Loucy (cell line): ENCODE data around the gene NRCAM.

Experiments
- H2AFZ ChIP-seq: fragments of 200-600 bp; sonication (generic); 2 replicates; pipeline ENCODE4 v1.6.0; 2016; ENCODE audit warnings: antibody characterized with exemption, mild to moderate bottlenecking, low read length, moderate library complexity
- H3F3A ChIP-seq: fragments of 200-600 bp; 2 replicates; pipeline ENCODE4 v1.6.0; 2016; ENCODE audit warnings: antibody characterized with exemption, low read depth, mild to moderate bottlenecking
- H3K27me3 ChIP-seq: fragments of 200-600 bp; sonication (generic); 2 replicates; pipeline ENCODE4 v1.6.1; 2014; ENCODE audit warnings: low read length, mild to moderate bottlenecking; ENCODE audit not compliant: insufficient read depth, poor library complexity, severe bottlenecking
- H3K36me3 ChIP-seq: fragments of 200-600 bp; sonication (generic); 2 replicates; pipeline ENCODE4 v1.6.1; 2016; ENCODE audit warnings: low read length; ENCODE audit not compliant: insufficient read depth
- H3K4me1 ChIP-seq: fragments of 200-600 bp; sonication (generic); 2 replicates; pipeline ENCODE4 v1.5.1; 2014; ENCODE audit warnings: low read length, mild to moderate bottlenecking; ENCODE audit not compliant: insufficient read depth, poor library complexity, severe bottlenecking
- H3K4me2 ChIP-seq: fragments of 200-600 bp; sonication (generic); 2 replicates; pipeline ENCODE4 v1.6.0; 2014; ENCODE audit warnings: antibody characterized with exemption, low read length, low read depth, mild to moderate bottlenecking; ENCODE audit not compliant: poor library complexity, severe bottlenecking
- H3K4me3 ChIP-seq: fragments of 200-600 bp; sonication (generic); 2 replicates; pipeline ENCODE4 v1.5.1; 2014; ENCODE audit warnings: low read length, mild to moderate bottlenecking, mixed read lengths; ENCODE audit not compliant: poor library complexity, severe bottlenecking
- H3K79me2 ChIP-seq: fragments of 200-600 bp; sonication (generic); 2 replicates; pipeline ENCODE4 v1.6.1; 2014; ENCODE audit warnings: low read length; ENCODE audit not compliant: insufficient read depth
- H3K9ac ChIP-seq: fragments of 200-600 bp; sonication (generic); 2 replicates; pipeline ENCODE4 v1.6.0; 2014; ENCODE audit warnings: mild to moderate bottlenecking, low read depth, low read length, moderate library complexity; ENCODE audit not compliant: poor library complexity, severe bottlenecking
- H3K9me2 ChIP-seq: fragments of 200-600 bp; sonication (generic); replicated peaks from 2 replicates; pipeline ENCODE4 v1.6.1; 2016; ENCODE audit warnings: low read depth, low read length, mixed read lengths
- H3K9me3 ChIP-seq: fragments of 200-600 bp; sonication (generic); 2 replicates; pipeline ENCODE4 v1.6.1; 2014; ENCODE audit warnings: mild to moderate bottlenecking, antibody characterized with exemption, low read length, low read depth; ENCODE audit not compliant: insufficient read depth
- H4K20me1 ChIP-seq: fragments of 200-600 bp; sonication (generic); 2 replicates; pipeline ENCODE4 v1.6.0; 2014; ENCODE audit warnings: antibody characterized with exemption, low read length, mild to moderate bottlenecking; ENCODE audit not compliant: insufficient read depth, poor library complexity, severe bottlenecking
- EZH2phosphoT487 ChIP-seq: fragments of 200-600 bp; IDR thresholded peaks from 2 replicates; pipeline ENCODE4 v1.6.1; 2018; ENCODE audit warnings: antibody characterized with exemption, mild to moderate bottlenecking, moderate library complexity, borderline replicate concordance
- TF ChIP-seq, protein P1 (sequence below): fragments of 200-600 bp; sonication (generic); conservative IDR thresholded peaks from 2 replicates; pipeline ENCODE4 v1.5.1; 2014; ENCODE audit warnings: mild to moderate bottlenecking, antibody characterized with exemption, low read length

NRCAM gene

GRCh38 chr7:108360058-108360800, 96.0 kb downstream of the NRCAM start:
- H3K27me3 ChIP-seq, result no peaks in the 10 kb centered on the region
- H3K9me3 ChIP-seq, result no peaks in the 10 kb centered on the region
- no peaks in the 10 kb centered on the region for H3K36me3 ChIP-seq
- H3K4me2 ChIP-seq, result no peak overlapping the region
- TF ChIP-seq, protein P1, sequence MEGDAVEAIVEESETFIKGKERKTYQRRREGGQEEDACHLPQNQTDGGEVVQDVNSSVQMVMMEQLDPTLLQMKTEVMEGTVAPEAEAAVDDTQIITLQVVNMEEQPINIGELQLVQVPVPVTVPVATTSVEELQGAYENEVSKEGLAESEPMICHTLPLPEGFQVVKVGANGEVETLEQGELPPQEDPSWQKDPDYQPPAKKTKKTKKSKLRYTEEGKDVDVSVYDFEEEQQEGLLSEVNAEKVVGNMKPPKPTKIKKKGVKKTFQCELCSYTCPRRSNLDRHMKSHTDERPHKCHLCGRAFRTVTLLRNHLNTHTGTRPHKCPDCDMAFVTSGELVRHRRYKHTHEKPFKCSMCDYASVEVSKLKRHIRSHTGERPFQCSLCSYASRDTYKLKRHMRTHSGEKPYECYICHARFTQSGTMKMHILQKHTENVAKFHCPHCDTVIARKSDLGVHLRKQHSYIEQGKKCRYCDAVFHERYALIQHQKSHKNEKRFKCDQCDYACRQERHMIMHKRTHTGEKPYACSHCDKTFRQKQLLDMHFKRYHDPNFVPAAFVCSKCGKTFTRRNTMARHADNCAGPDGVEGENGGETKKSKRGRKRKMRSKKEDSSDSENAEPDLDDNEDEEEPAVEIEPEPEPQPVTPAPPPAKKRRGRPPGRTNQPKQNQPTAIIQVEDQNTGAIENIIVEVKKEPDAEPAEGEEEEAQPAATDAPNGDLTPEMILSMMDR, result no peak
- no peak for TF ChIP-seq EZH2phosphoT487
- no peak overlapping the region for H3K4me3 ChIP-seq
- H3F3A ChIP-seq, result no peaks in the 10 kb centered on the region
- H3K9me2 ChIP-seq, result no peaks in the 10 kb centered on the region
- H3K9ac ChIP-seq, result no peak overlapping the region
- H4K20me1 ChIP-seq, result no peaks in the 10 kb centered on the region
- no peaks in the 10 kb centered on the region for H3K4me1 ChIP-seq
- H3K79me2 ChIP-seq, result no peaks in the 10 kb centered on the region
- H2AFZ ChIP-seq, result no peak overlapping the region

GRCh38 chr7:108358553-108358952, 97.7 kb downstream of the NRCAM start:
- H4K20me1 ChIP-seq, result no peaks in the 10 kb centered on the region
- H3K4me3 ChIP-seq, result no peak overlapping the region
- H3K4me2 ChIP-seq, result no peak overlapping the region
- H3K9me2 ChIP-seq, result no peaks in the 10 kb centered on the region
- TF ChIP-seq EZH2phosphoT487, result no peak
- TF ChIP-seq, protein P1, result no peak
- H3F3A ChIP-seq, result no peaks in the 10 kb centered on the region
- no peaks in the 10 kb centered on the region for H3K79me2 ChIP-seq
- H3K4me1 ChIP-seq, result no peaks in the 10 kb centered on the region
- H3K27me3 ChIP-seq, result no peaks in the 10 kb centered on the region
- no peaks in the 10 kb centered on the region for H3K9me3 ChIP-seq
- H2AFZ ChIP-seq, result no peak overlapping the region
- no peaks in the 10 kb centered on the region for H3K36me3 ChIP-seq
- H3K9ac ChIP-seq, result no peak overlapping the region

DNA sequence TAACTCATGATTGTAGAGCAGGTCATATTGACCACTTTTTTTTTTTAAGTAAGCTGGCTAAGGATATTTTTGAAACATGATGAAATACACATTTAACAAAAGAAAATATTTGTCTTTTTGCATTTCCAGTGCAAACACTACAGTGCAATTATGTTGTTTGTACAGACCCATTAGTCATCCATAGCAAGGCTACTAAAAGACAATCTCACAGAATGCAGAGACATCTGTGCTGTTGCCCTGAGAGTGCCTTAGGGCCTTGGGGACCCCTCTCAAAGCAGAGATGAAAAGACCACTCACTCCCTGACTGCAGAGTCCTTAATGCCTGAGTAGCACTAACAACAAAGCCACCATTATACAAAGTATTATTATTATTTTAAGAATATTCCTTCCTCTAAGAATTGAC, 104.5 kb downstream of the NRCAM start:
- no peaks in the 10 kb centered on the region for H3K9me3 ChIP-seq
- no peaks in the 10 kb centered on the region for H3K36me3 ChIP-seq
- H3K4me1 ChIP-seq, result no peaks in the 10 kb centered on the region
- H3F3A ChIP-seq, result no peaks in the 10 kb centered on the region
- TF ChIP-seq, protein P1, result no peak
- TF ChIP-seq EZH2phosphoT487, result no peak
- H3K4me3 ChIP-seq, result no peak overlapping the region
- H3K4me2 ChIP-seq, result no peak overlapping the region
- no peaks in the 10 kb centered on the region for H3K9me2 ChIP-seq
- no peak overlapping the region for H3K9ac ChIP-seq
- no peak overlapping the region for H2AFZ ChIP-seq
- H3K79me2 ChIP-seq, result no peaks in the 10 kb centered on the region
- H4K20me1 ChIP-seq, result no peaks in the 10 kb centered on the region
- H3K27me3 ChIP-seq, result no peaks in the 10 kb centered on the region
